NCI-H187 treated with DMSO at 0.1 percent for 48 hours (cell line): ENCODE measurements around the gene GALNT12.

Experiments
- DNase-seq: peaks from one replicate; lab custom pipeline; 2025; lab: John Stamatoyannopoulos, UW

GALNT12 gene

DNA sequence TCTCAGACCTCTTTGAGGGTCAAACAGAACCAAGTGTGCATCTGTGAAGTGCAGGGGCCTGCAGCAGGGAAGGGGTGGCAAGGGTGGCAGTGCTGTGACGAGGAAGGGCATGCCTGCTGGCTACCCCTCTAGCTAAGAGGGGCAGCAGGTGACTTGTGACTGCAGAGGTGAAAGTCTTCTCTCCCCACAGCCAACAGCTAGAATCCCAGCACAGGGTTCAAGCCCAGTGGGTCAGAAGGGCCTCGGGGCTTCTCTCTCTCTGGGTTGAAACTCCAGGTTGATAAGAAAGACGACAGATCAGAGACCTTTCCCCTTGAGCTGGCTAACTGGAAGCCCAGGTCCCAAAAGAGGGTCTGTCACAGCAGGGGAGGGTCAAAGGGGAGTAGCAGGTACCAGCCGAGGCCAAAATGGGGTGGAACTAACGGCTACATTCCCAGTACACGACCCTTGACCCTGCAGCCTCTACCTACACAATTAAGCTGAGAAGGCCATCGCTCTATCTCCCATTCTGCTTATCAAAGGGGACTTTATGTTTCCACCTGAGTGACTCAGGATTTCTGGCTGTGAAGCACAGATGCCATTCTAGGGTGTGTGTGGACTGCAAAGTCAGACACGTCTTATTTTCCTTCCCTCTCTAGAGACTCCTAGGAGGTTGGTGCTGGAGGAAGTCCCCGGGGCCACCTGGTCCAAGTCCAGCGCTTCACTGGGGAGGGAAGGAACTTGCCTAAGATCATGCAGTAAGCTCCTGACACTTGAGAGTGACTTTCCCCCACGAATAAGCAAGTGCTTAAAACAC, 25.7 kb upstream of the GALNT12 start:
- DNase-seq: no peak

DNA sequence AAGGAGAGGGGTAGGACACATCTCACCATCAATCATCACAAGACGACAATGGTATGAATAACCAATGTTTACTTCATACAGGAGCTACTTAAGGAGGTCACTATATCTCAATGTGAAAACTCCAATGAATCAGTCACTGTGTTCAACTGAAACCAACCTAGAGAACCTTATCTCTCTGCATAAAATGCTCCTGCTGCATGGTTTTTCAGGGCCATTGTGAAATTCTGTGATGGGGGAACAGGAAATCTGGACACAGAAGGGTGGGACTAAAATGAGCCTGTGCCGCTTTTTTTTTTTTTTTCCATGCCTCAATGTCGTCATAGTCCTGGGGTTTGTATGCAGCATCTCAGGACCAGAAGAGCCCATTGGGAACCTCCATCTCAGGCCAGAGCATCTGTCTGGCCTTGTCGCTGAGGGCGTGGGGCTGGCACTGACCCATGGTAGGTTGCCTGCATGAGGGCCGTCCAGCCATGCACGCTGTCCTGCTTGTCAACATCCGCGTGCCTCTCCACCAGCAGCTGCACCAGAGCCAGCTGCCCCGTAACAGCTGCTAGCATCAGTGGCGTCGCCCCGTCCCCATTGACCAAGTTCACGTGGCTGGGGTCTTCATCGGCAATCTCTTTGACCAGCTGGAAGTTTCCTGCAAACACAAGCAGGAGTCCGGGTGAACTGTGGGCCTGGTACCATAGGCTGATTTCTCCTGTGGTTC, 23.8 kb upstream of the GALNT12 start:
- no peak for DNase-seq

DNA sequence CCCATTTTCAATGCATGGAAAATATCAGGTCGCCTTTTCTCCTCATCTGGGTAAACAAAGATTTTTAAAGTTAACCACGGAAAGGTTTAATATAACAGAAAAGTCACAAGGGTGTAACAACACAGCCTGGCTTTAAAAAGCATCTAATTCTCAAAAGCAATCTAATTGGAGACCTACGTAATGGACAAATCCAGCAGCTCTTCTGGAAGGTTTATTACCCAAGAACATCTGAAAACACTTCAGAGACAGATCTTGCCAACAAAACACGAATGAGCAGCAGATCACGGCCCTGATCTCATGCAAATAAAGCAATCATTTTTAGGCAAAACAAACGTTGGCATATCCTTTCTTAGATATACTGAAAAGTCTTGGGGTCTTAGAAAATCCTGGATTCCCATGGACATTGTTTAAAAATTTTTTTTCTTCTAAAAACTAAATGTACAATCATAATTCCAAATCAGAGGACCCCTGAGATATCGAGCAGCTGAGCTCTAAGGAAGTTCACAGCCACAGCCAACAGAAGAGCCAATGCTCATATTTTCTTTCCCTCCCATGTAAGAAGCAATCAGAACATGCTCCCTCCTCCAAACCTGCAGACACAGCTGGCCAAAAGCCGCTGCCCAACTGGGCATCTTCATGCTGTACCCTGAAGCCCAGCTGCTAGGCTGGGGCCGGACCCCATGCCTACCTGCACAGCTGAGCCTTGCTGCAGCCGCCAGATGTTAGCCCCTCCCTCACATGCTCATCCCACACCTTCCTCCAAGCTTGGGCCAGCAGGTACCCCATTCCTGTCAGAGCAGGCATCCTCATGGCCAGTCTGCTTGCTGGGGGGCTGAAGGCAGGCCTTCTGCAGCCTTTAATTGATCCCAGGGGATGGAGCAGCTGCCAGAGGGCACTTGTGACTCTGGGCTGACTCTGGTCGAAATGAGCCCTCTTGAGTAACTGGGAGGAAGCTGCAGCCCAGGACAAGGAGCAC, 22.4 kb upstream of the GALNT12 start:
- no peak for DNase-seq

DNA sequence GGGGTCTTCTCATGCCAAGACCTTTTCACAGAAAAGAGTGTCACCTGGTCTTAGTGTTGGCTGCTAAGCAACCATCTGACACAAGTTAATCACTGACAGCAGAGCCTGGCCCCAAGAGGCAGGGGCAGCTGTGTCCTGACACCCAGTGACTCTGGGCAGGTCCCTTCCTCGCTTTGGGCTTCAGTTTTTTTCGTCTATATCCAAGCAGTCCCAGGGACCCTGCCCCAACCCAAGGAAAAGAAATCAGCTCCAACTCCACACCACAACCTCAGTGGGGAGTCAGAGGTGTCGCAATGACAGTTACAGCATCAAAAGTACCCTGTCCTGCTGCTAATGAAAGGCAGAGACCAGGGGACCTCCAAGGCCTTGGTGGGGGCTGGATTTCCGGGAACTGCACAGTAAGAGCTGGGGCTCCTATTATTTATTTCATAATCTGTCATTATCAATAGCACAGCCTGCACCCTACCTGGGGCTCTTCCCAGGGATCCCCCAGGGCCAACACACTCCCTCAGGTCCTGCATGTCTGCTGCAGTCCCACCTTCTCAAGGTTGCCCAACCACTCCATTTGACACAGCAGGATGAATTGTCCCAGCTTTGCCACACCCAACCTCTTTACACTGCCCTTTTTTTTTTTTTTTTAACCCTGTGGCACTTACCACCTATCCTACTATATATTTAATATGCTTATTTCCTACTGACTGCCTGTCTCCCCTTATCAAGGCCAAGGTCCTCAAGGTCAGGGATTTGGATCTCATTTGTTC, 20.5 kb upstream of the GALNT12 start:
- DNase-seq: no peak

DNA sequence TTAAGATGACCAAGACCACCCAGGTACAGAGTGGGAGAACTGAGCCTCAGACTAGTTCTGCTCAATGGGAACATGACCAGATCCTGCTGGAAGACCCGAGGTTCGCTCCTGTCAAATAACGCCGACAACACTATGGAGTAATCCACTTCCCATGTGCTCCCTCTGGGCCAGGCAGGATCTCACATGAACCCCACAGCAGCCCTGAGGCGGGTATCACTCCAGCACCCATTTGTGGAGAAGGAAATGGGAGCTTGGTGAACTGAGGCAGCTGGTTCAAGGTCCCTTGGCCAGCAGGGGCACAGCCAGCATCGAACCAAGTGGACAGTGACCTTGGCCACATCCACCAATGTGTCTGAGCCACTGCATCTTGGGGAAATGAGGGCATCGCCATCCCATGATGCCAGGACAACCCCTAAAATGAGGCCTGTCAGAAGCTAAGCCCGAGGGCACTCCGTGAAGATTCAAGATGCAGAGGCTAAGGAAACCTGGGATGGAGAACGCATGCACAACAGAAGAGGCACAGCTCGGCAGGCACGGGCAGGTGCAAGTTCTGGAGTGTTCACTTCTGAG, 19.6 kb upstream of the GALNT12 start:
- no peak for DNase-seq

DNA sequence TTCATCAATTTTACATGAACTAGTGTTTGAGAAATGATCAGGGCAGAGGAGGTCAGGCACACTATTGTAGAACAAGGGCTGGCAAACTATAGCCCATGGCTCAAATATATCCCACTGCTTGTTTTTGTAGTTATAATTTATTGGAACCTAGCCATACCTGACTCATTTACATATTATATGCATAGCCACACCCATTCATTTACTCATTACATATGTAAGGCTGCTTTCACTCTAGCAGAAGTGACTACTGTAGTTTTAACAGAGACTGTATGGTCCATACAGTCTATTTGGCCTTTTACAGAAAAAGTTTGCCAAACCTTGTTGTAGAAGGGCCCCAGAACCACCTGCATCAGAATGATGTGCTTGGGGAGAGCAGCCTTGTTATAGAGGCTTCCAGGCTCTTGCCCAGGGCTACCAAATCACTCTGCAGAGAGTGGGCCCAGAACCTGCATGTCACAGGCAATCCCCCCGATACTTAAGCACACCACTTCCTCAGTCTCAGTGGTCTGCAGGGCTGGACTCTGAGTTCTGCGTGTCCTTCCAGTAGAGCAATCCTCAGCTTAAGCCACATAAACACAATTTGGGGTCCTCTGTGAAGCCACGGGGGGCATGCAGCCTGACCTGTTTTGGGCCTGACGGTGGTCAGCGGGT, 17.9 kb upstream of the GALNT12 start:
- no peak for DNase-seq

DNA sequence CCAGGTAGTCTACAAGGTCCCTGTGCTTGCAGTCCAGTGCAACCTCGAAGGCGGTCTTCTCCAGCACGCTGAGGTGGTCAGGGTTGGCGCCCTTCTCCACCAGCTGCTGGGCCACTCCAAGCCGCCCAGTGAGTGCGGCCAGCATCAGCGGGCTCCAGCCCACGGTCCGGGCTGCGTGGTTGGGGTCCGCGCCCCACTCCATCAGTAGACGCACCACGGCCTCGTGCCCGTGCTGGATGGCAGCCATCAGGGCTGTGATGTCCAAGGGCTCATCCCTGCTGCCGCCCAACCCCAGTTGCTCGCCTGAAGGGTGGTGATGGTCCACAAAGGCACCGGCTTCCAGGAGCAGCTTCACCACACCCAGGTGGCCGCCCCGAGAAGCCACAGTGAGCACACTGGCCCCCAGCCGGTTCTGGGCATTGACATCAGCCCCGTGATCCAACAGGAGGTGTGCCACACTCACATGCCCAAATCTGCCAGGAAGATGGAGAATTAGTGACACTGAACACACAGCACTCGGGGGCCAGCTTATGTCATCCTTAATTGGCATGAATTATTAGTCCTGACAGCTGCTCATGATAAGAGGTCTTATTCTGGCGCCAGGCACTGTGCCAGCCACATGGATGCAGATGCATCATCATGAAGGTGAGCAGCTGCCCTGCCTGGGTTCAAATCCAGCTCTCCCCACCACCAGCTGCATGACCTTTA, 17.2 kb upstream of the GALNT12 start:
- no peak for DNase-seq

DNA sequence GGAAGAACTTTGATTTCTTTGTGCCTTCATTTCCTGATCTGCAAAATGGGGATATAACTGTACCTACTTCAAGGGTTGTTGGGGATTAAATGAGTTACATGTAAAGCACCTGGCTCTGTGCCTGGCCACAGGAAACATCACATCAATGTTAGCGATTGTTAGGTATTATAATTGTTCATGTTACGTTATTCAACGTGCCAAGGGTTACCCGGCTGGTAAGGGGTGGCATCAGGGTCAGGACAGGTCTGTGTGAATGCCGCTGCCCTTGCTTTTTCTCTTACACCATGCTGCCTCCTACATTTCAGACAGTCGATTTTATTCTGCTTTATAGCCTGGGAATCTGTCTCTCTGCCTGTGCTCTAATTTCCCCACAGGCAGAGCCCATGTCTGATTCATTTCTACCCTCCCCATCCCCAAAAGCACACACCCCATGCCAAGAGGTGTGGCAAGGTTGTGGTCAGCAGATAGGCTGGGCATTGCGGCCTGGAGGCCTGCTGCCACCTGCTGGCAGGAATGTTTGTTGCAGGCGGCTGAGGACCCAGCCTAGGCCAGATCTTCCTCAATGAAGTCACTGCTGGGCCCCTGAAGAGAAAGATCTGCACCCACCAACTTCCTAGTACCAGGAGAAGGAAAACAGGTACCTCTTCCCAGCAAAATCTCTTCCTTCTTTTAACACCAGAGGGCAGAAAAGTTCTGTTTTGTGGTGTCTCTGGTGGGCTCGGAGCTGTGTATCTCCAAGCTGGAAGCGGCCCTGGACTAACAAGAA, 16.4 kb upstream of the GALNT12 start:
- DNase-seq: no peak

DNA sequence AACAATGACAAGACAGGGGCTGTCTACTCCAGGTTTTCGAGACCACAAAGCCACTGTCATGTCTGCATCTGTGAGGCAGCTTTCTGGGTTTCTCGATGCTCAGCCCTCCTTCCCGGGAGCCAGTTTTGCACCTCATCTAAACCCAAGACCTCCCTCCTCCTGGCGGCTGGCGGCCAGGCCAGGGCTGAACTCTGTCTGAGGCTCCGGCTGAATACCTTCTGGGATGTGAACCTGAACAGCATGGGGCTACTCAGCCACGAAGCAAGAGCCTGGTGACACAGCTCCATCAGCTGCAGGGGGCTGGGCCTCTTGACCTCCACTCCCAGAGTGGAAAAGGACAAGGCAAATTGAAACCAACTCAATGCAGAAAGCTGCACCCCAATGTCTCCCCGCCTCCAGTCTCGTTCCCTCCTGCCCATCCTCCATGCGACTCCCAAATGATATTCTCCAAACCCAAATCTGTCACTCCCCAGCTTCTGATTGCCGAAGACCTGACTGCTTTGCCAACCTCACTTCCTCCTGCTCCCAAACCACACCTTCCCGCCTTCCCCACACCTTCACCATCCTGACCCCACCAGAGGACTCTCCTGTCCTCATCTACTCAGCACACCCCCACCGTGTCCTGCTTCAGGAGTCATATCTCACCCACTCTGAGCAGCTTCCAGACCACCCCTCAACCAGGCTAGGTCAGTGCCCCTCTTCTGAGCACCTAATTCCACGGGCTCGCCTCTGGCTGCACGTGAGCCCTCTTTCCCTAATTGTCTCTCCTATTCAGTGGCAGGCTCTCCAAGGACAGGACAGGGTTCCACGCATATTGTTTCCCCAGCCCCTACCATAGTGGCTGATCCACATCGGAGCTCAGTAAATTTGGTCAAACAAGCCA, 15.6 kb upstream of the GALNT12 start:
- no peak for DNase-seq

DNA sequence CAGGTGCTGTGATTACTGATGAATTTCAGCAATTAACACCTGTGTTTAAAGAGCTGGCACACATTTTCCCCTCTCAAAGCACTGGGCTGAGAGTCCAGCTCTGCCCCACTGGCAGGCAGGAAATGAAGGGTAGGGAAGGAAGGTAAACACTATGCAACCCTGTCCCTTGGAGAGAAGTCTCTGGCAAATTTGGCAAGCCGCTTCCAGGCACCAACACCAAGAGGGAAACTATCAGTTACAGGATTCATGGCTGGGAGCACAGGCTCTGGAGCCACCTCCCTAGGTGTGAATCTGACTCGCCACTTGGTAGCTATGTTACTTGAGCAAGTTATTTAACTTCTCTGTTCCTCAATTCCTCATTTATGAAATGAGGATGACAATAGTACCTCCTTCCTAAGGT, 14.4 kb upstream of the GALNT12 start:
- DNase-seq: no peak

DNA sequence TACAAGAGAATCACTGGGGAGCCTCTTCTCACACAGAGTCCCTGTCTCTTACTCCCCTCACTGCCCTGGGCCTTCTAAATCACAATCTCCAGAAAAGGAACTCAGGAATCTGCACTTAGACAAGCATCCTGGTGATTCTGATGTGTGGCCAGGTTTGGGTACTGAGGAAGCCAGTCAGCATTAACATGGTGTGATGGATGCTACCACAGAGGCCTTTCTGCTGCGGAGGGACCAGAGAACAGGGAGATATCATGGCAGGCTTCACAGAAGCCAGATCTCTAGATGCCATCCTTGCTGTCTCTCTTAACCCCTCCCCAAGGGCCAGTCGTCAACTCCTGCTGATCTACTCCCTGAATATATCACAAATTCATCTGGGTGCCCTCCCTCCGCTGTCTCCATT, 12.7 kb upstream of the GALNT12 start:
- no peak for DNase-seq

DNA sequence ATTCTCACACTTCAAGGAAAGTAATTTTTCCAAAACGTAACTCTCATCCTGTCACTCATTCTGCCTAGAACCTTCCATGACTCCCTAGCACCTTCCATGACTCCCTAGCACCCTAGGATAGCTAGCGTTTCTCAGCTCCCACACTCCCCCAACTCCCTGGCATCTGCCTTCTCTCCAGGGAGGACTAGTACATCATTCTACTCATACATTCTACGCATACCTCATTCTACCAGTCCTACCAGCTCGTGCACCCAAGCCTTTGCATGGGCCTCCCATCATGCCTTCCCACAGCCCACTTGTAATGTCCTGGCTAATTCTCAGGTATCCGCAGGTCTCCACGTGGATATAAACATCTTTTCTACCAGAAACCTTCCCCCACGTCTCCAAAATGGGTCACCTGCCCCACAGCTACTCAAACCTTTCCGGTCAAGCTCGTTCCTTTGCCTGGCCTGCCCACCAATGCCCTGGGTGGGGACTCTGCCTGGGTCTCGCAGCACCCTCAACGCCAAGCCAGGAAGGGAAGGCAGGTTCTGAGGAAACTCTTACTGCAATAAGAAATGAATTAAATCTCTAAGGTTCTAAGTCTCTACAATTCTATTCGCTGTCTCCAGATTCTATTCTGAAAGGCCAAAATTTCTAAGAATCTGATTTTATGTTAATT, 12.0 kb upstream of the GALNT12 start:
- DNase-seq: no peak

DNA sequence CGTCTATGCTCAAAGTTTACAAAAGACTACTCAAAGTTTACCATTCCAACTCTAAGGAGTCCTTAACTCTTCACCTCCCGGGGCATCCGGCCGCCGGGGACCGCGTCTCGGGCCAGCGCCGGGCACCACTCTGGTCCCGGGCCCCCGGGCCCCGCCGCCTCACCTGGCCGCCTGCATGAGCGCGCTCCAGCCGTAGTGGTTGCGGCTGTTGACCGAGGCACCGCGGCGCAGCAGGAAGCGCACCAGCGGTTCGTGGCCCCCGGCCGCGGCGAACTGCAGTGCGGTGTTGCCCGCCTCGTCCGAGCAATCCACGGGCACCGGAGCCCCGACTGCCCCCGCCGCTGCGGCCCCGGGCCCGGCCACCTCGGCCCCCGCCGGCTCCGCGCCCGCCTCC, 11.5 kb upstream of the GALNT12 start:
- DNase-seq: no peak

DNA sequence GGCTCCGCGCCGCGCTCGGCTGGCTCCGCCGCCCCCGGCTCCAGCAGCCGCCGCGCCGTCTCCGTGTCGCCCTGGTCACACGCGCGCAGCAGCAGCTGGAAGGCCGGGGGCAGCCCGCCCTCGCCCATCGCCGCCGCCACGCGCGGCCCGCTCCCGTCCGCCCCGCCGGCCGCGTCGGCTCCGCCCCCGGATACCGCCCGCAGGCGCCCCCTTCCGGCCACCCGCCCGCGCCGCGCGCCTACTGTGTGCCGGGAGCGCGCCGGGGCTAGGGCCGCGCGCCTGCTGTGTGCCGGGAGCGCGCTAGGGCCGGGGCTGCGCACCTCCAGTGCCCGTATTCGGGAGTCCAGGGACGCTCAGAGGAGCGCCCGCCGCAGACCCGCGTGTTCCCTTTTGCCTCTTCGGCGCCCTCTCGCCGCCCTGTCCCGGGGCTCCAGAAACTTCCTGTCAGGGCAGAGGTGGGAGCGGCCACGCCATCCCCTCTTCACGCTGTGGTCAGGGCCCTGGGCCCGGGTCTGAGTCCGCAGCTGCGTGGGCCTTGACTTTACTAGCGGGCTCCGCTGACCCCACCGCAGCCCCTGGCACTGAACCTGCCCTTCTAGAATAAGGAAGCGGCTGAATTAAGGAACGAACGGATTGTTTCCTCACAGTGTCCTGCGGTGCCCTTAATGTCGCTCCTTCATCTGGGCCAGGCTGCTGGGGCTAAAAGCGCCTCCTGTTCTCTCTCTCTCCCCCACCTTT, 10.9 kb upstream of the GALNT12 start, which contains the start of gene ANKS6:
TSS of gene ANKS6 (minus strand) at position 192 of the 738 bp plus-strand sequence. CDS start at position 128, 64 bp downstream.
- no peak for DNase-seq

DNA sequence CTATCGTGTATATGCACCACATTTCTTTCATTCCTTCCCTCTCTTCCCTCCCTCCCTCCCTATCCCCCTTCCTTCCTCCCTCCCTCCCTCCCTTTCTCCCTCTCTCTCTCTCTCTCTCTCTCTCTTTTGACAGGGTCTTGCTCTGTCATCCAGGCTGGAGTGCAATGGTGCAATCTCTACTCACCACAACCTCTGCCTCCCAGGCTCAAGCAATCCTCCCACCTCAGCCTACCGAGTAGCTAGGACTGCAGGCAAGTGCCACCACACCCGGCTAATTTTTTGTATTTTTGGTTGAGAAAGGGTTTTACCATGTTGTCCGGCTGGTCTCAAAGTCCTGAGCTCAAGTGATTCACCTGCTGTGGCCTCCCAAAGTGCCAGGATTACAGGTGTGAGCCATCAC, 10.0 kb upstream of the GALNT12 start:
- no peak for DNase-seq

DNA sequence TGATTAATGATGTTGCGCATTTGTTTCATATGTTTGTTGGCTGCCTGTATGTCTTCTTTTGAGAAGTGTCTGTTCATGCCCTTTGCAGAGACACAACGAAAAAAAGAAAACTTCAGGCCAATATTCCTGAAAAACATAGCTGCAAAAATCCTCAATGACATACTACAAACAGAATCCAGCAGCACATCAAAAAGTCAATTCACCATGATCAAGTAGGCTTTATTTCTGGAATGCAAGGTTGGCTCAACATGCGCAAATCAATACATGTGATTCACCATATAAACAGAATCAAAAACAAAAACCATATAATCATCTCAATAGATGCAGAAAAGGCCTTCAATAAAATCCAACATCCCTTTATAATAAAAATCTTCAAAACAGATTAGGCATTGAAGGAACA, 9.2 kb upstream of the GALNT12 start:
- no peak for DNase-seq

DNA sequence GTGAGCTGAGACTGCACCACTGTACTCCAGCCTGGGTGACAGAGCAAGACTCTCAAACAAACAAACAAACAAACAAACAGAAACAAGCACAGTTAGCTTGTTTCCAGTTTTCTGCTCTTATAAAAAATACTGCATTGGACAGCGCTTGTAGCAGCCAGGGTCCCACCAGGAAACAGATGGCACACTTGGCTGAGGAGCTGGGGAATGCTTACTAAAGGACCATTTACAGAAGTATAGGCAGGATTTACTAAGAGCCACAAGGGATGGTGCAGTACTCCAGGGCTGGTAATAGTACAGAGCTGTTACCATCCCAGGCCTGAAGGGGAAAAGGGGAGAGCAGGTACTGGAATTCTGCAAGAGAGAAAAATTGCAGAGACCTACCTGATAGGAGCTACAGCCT, 5.9 kb upstream of the GALNT12 start:
- no peak for DNase-seq
